Sigmoid colon (tissue), 3 donors: Measurements from ENCODE around the gene HS3ST4.

Source experiments
- CTCF ChIP-seq, 4 experiments: fragments of 450-650 bp in 3 of 4; fragments of 200-600 bp in 1 of 4; IDR thresholded peaks; one replicate each; pipeline ENCODE4 v1.5.1; 2016 to 2019; ENCODE audit warnings: antibody characterized with exemption in 4 of 4, mild to moderate bottlenecking in 3 of 4, moderate library complexity in 2 of 4
- POLR2A ChIP-seq, 2 donors: fragments of 450-650 bp; IDR thresholded peaks; one replicate each; pipeline ENCODE4 v1.6.1; 2016; ENCODE audit warnings: antibody characterized with exemption in 2 of 2, mild to moderate bottlenecking in 2 of 2, moderate library complexity in 2 of 2

- TF ChIP-seq CTCF (IDR thresholded peaks at IDR 0.05) = no peak
- no peak for TF ChIP-seq POLR2A (IDR thresholded peaks at IDR 0.05)
Observed at GRCh38 chr16:25643633-25644032, 48.1 kb upstream of the HS3ST4 start.
